ENCODE measurements around the gene MRNIP.

MRNIP gene

GRCh38 chr5:179864686-179865085, 6.1 kb upstream of the MRNIP start:
- ChIA-PET CTCF (no interaction called here), POLR2A (ENCODE audit: low non-redundant PET) (no interaction called here)
- TF ChIP-seq, protein P1, sequence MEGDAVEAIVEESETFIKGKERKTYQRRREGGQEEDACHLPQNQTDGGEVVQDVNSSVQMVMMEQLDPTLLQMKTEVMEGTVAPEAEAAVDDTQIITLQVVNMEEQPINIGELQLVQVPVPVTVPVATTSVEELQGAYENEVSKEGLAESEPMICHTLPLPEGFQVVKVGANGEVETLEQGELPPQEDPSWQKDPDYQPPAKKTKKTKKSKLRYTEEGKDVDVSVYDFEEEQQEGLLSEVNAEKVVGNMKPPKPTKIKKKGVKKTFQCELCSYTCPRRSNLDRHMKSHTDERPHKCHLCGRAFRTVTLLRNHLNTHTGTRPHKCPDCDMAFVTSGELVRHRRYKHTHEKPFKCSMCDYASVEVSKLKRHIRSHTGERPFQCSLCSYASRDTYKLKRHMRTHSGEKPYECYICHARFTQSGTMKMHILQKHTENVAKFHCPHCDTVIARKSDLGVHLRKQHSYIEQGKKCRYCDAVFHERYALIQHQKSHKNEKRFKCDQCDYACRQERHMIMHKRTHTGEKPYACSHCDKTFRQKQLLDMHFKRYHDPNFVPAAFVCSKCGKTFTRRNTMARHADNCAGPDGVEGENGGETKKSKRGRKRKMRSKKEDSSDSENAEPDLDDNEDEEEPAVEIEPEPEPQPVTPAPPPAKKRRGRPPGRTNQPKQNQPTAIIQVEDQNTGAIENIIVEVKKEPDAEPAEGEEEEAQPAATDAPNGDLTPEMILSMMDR (conservative IDR thresholded peaks at IDR 0.05; ENCODE audit: low read depth): no peak
- no peak for DNase-seq (ENCODE audit: low spot score)
- H3K27ac ChIP-seq: peak overlapping the region; percentile 69

- ChIA-PET POLR2A (ENCODE audit: low non-redundant PET) (no interaction called here), CTCF (no interaction called here)
- no peak overlapping the region for H3K27ac ChIP-seq
- TF ChIP-seq, protein P1 (conservative IDR thresholded peaks at IDR 0.05; ENCODE audit: low read depth): no peak
- DNase-seq (ENCODE audit: low spot score): no peak
These were observed 5.0 kb upstream of the MRNIP start for GRCh38 chr5:179863449-179864085.

GRCh38 chr5:179862891-179863290, 4.3 kb upstream of the MRNIP start:
- TF ChIP-seq, protein P1 (conservative IDR thresholded peaks at IDR 0.05; ENCODE audit: low read depth): no peak
- no peak for DNase-seq (ENCODE audit: low spot score)
- no peak overlapping the region for H3K27ac ChIP-seq
- POLR2A ChIA-PET (ENCODE audit: low non-redundant PET): no interaction called here
- CTCF ChIA-PET: interaction anchor here (0.7 kb wide), 1 partner anchor 299 kb away, joined by 4 read pairs; no protein-coding TSS in a partner anchor

GRCh38 chr5:179862296-179862695, 3.7 kb upstream of the MRNIP start:
- H3K27ac ChIP-seq: no peak overlapping the region
- ChIA-PET POLR2A (ENCODE audit: low non-redundant PET) (no interaction called here), CTCF (interaction anchor here (0.7 kb wide), 1 partner anchor 300 kb away, joined by 4 read pairs; no protein-coding TSS in a partner anchor)
- TF ChIP-seq, protein P1 (conservative IDR thresholded peaks at IDR 0.05; ENCODE audit: low read depth): no peak
- no peak for DNase-seq (ENCODE audit: low spot score)

GRCh38 chr5:179860301-179860700, 1.7 kb upstream of the MRNIP start:
- peak overlapping the region; percentile 56 for H3K27ac ChIP-seq
- ChIA-PET CTCF (no interaction called here), POLR2A (ENCODE audit: low non-redundant PET) (no interaction called here)
- TF ChIP-seq, protein P1 (conservative IDR thresholded peaks at IDR 0.05; ENCODE audit: low read depth): no peak
- no peak for DNase-seq (ENCODE audit: low spot score)

DNA sequence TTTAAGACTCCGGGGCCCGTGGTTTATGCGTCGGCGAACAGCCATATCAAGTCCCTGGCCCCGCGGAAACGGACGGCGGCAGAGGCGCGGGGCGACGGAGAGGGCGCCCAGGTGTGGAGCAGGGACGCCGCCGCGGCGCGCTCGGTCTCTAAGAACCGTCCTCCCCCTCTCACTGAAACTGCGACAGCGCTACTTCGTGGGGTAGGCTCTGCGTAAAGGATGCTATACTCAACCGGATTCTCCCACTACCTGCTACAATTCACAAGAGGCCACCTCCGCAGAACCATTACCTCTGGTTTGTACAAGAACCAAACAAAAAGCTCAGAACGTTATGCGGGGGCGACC, 404 bp downstream of the MRNIP start:
- TF ChIP-seq, protein P1 (conservative IDR thresholded peaks at IDR 0.05; ENCODE audit: low read depth): no peak
- ChIA-PET POLR2A (ENCODE audit: low non-redundant PET) (no interaction called here), CTCF (interaction anchor here (0.6 kb wide), 1 partner anchor 197 kb away, joined by 3 read pairs; no protein-coding TSS in a partner anchor)
- peak; percentile 67 for DNase-seq (ENCODE audit: low spot score)
- peak overlapping the region; percentile 88 for H3K27ac ChIP-seq

All from RWPE1 (cell line).